Stimulated activated naive CD8-positive, alpha-beta T cell treated with anti-CD3 and anti-CD28 coated beads, Interleukin-15, Interleukin-2, amounts not matched to agents 100 ng/mL and 50 ng/mL, for 24 hours (primary cell): Measurements from ENCODE around the gene ENAH.
A peak's percentile ranks its signal among the peaks of the same experiment; 100 is the strongest.
"Not testable (repeated sequence)": the region's sequence is repeated elsewhere in the genome, so short reads cannot be mapped to it uniquely, and the experiment has no call there.

Experiments
- H3K27ac Mint-ChIP-seq: one replicate; pipeline ENCODE4 v1.8.0; 2021; ENCODE audit warnings: mild to moderate bottlenecking, mixed read lengths
- H3K27me3 Mint-ChIP-seq: one replicate; pipeline ENCODE4 v1.8.0; 2021; ENCODE audit warnings: mixed read lengths
- H3K36me3 Mint-ChIP-seq: one replicate; pipeline ENCODE4 v1.8.0; 2021; ENCODE audit warnings: low read depth, mixed read lengths
- H3K4me1 Mint-ChIP-seq: one replicate; pipeline ENCODE4 v1.8.0; 2021; ENCODE audit warnings: low read depth, mixed read lengths
- H3K4me3 Mint-ChIP-seq: one replicate; pipeline ENCODE4 v1.8.0; 2021; ENCODE audit warnings: mild to moderate bottlenecking, mixed read lengths
- H3K9me3 Mint-ChIP-seq: one replicate; pipeline ENCODE4 v1.8.0; 2021; ENCODE audit warnings: mixed read lengths

Gene ENAH

GRCh38 chr1:225484657-225485214 is 168.2 kb downstream of the ENAH start:
- no peaks in the 10 kb centered on the region for H3K36me3 Mint-ChIP-seq
- no peaks in the 10 kb centered on the region for H3K4me1 Mint-ChIP-seq
- H3K9me3 Mint-ChIP-seq: no peaks in the 10 kb centered on the region
- no peaks in the 10 kb centered on the region for H3K27me3 Mint-ChIP-seq
- H3K27ac Mint-ChIP-seq: no peak overlapping the region
- no peak overlapping the region for H3K4me3 Mint-ChIP-seq

GRCh38 chr1:225483818-225484656 is 168.9 kb downstream of the ENAH start:
- H3K27ac Mint-ChIP-seq: no peak overlapping the region
- no peak overlapping the region for H3K4me3 Mint-ChIP-seq
- H3K4me1 Mint-ChIP-seq: no peaks in the 10 kb centered on the region
- no peaks in the 10 kb centered on the region for H3K36me3 Mint-ChIP-seq
- no peaks in the 10 kb centered on the region for H3K27me3 Mint-ChIP-seq
- no peaks in the 10 kb centered on the region for H3K9me3 Mint-ChIP-seq

DNA sequence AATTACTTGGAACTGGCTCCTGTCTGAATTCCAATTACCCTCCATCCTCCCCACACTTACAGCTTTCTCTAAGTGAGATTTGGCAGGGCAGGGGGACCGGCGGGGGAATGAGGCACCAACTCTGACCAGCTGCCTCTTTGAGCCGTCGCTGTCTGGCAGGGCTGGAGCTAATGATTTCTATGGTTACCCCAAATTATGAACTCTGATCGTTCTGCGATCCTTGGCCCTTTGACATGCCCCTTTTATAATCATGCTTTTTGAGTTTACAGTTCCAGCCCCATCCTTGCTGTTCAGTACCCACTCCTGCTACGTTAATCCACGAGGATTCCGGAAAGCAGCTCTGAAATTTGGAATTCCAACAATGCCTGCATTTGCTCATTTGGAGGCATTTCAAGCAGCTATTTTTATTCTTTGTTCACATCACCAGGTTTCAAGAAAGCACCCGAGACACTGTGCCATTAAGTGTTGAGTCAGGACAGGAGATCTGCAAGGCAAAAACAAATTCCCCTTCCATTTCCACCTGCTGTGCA is 170.4 kb downstream of the ENAH start:
- no peaks in the 10 kb centered on the region for H3K27me3 Mint-ChIP-seq
- H3K27ac Mint-ChIP-seq: no peak overlapping the region
- peaks cover 8% of the 10 kb centered on the region for H3K4me1 Mint-ChIP-seq
- H3K9me3 Mint-ChIP-seq: no peaks in the 10 kb centered on the region
- no peak overlapping the region for H3K4me3 Mint-ChIP-seq
- H3K36me3 Mint-ChIP-seq: no peaks in the 10 kb centered on the region

- Mint-ChIP-seq H3K27me3 (no peaks in the 10 kb centered on the region), H3K27ac (no peak overlapping the region), H3K4me1 (peaks cover 16% of the 10 kb centered on the region), H3K36me3 (no peaks in the 10 kb centered on the region), H3K9me3 (no peaks in the 10 kb centered on the region), H3K4me3 (no peak overlapping the region)
Measured at GRCh38 chr1:225481738-225482137, 171.2 kb downstream of the ENAH start.

GRCh38 chr1:225480825-225481434 is 172.0 kb downstream of the ENAH start:
- no peaks in the 10 kb centered on the region for H3K9me3 Mint-ChIP-seq
- no peaks in the 10 kb centered on the region for H3K27me3 Mint-ChIP-seq
- H3K36me3 Mint-ChIP-seq: no peaks in the 10 kb centered on the region
- no peak overlapping the region for H3K27ac Mint-ChIP-seq
- H3K4me1 Mint-ChIP-seq: peaks cover 24% of the 10 kb centered on the region
- no peak overlapping the region for H3K4me3 Mint-ChIP-seq

- Mint-ChIP-seq H3K4me1 (peaks cover 24% of the 10 kb centered on the region), H3K9me3 (no peaks in the 10 kb centered on the region), H3K4me3 (no peak overlapping the region), H3K27me3 (no peaks in the 10 kb centered on the region), H3K27ac (peak overlapping the region; percentile 43), H3K36me3 (no peaks in the 10 kb centered on the region)
Measured at GRCh38 chr1:225479996-225480720, 172.8 kb downstream of the ENAH start.

GRCh38 chr1:225479341-225479740 is 173.6 kb downstream of the ENAH start:
- Mint-ChIP-seq H3K4me3 (no peak overlapping the region), H3K9me3 (no peaks in the 10 kb centered on the region), H3K4me1 (peaks cover 29% of the 10 kb centered on the region), H3K36me3 (no peaks in the 10 kb centered on the region), H3K27me3 (no peaks in the 10 kb centered on the region), H3K27ac (no peak overlapping the region)

GRCh38 chr1:225477296-225477911 is 175.5 kb downstream of the ENAH start:
- H3K9me3 Mint-ChIP-seq: no peaks in the 10 kb centered on the region
- peaks cover 40% of the 10 kb centered on the region for H3K4me1 Mint-ChIP-seq
- H3K4me3 Mint-ChIP-seq: no peak overlapping the region
- no peaks in the 10 kb centered on the region for H3K27me3 Mint-ChIP-seq
- no peaks in the 10 kb centered on the region for H3K36me3 Mint-ChIP-seq
- peak overlapping the region; percentile 15 for H3K27ac Mint-ChIP-seq

DNA sequence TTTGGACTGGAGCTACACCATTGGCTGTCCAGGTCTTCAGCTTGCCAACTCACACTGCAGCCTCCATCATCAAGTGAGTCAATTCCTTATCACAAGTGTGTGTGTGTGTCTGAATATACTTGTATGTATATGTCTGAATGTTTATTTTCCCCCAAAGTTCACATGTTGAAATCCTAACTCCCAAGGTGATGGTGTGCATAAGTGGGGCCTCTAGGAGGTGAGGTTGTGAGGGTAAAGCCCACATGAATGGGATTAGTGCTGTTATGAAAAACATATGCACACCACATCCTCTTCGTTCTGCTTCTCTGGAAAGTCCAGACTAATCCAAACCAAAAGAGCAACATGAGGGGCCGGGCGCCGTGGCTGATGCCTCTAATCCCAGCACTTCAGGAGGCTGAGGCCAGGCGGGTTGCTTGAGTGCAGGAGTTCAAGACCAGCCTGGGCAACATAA is 176.4 kb downstream of the ENAH start:
- H3K9me3 Mint-ChIP-seq: no peaks in the 10 kb centered on the region

DNA sequence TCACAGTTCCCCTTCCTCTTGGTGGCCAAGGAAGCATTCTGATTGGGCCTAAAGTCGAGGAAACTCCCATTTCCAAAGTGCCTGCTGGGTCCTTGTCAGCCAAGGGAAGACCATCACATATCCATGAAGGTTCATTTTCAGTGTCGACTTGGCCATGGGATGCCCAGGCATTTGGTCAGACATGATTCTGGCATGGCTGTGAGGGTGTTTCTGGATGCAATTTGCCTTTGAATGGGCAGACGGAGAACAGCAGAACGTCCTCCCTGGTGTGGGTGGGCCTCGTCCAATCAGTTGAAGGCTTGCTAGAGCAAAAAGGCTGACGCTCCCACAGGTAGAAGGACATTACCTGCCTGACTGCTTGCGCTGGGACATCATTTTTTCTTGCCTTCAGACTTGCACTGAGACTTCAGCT is 176.8 kb downstream of the ENAH start:
- Mint-ChIP-seq H3K4me3 (no peak overlapping the region), H3K27ac (peak overlapping the region; percentile 5), H3K36me3 (no peaks in the 10 kb centered on the region), H3K4me1 (peaks cover 40% of the 10 kb centered on the region), H3K27me3 (no peaks in the 10 kb centered on the region), H3K9me3 (no peaks in the 10 kb centered on the region)

More for the DNA sequence above, 176.4 kb downstream of the ENAH start:
- Mint-ChIP-seq H3K4me3 (no peak overlapping the region), H3K4me1 (peaks cover 40% of the 10 kb centered on the region), H3K27ac (peak overlapping the region; percentile 5), H3K27me3 (no peaks in the 10 kb centered on the region), H3K36me3 (no peaks in the 10 kb centered on the region)

DNA sequence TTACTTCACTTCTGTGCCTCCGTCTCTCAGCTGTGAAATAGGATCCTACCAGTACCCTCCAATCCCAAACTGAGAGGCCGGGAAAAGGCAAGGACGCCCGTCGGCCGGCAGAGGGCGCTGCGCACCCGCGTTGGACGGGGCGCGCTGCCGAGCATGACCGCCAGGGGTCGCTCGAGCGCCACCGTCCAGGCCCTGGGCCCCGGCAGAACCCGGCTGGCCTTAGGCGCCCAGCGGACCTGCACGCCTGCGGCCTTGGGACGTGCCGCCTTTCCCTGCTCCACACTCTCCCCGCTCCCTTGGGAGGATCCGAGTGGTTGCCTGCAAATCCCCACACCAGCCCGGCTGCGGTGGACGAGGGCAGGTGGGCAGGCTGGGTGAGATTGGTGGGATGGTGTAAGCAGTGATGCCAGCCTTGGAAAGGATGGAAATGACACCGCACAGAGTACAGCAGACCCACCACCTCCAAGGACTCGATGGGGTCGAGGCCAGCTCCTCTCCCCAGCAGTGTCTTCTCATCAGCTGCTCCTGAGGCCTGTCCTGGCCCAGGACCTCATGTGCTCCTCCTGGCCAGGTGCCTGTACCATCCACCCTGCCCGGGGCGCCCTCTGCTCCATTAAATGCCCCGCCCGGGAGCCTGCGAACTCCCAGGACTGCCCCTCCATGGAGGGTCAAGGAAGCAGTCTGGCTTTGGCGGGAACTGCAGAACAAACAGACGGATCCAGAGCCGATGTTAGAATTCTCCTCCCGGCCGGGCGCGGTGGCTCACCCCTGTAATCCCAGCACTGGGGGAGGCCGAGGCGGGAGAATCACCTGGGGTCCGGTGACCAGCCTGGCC is 177.7 kb downstream of the ENAH start:
- no peaks in the 10 kb centered on the region for H3K36me3 Mint-ChIP-seq
- H3K27ac Mint-ChIP-seq: no peak overlapping the region
- no peak overlapping the region for H3K4me3 Mint-ChIP-seq
- no peaks in the 10 kb centered on the region for H3K27me3 Mint-ChIP-seq
- H3K4me1 Mint-ChIP-seq: peaks cover 40% of the 10 kb centered on the region
- H3K9me3 Mint-ChIP-seq: no peaks in the 10 kb centered on the region

DNA sequence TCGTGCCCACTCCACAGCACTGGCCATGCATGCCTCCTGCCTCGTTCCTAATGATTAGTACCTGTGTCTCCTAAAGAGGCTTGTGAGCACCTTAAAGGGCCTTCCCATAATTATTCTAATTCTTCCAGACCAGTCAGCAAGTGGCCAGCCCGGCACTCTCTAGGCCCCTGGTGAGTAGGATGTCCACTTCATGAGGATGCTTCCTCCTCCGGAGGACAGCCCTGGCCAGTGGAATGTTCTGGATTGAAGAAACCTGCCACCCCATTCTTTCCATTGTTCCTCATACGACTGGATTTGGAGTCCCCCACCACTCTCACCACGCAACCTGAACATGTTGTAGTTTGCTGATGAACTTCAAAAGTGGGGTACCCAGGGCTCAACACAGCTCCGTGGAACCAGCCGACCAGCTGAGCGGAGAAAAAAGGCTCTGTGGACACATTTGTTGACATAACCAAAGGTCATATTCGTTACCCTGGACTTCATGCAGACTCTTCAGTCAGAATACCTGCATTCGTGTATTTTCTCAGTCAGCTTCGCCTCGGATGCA is 178.4 kb downstream of the ENAH start:
- no peak overlapping the region for H3K27ac Mint-ChIP-seq
- H3K4me3 Mint-ChIP-seq: no peak overlapping the region
- no peaks in the 10 kb centered on the region for H3K27me3 Mint-ChIP-seq
- no peaks in the 10 kb centered on the region for H3K36me3 Mint-ChIP-seq
- H3K4me1 Mint-ChIP-seq: peaks cover 40% of the 10 kb centered on the region
- H3K9me3 Mint-ChIP-seq: no peaks in the 10 kb centered on the region

DNA sequence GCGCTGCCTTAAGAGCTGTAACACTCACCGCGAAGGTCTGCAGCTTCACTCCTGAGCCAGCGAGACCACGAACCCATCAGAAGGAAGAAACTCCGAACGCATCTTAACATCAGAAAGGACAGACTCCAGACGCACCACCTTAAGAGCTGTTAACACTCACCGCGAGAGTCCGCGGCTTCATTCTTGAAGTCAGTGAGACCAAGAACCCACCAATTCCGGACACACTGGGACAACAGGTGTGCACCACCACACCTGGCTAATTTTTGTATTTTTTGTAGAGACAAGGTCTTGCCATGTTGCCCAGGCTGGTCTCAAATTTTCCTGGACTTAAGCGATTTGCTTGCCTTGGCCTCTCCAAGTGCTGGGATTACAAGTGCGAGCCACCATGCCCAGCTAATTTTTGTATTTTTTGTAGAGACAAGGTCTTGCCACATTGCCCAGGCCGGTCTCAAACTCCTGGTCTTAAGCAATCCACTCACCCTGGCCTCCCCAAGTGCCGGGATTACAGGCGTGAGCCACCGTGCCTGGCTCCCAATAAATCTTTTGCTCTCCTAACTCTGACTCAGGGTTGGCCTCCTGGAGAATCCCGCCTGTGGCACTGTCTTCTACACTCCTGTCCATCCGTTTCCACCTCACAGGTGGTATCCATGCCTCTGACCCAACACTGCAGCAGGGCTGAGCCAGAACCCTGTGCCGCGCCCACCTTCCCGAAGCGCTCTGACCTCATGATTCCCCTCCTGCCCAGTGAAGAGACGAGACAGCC is 179.1 kb downstream of the ENAH start:
- Mint-ChIP-seq H3K4me1 (peaks cover 42% of the 10 kb centered on the region), H3K27ac (peak overlapping the region; percentile 3)
- not testable (repeated sequence) for H3K27me3 Mint-ChIP-seq, H3K9me3 Mint-ChIP-seq, H3K4me3 Mint-ChIP-seq, H3K36me3 Mint-ChIP-seq
